RWPE1 (cell line): ENCODE data around the gene SMYD3.

Source experiments
- CTCF ChIA-PET: fragments of 350-600 bp; sonication (Branson Sonifier 250); formaldehyde crosslinking; extraction: SDS; loops from one replicate; lab custom pipeline; 2021; lab: Yijun Ruan, JAX
- POLR2A ChIA-PET: fragments of 400-600 bp; formaldehyde crosslinking; extraction: SDS; loops from one replicate; lab custom pipeline; 2020; ENCODE audit warnings: antibody characterized with exemption; ENCODE audit not compliant: low non-redundant PET; lab: Yijun Ruan, JAX
- DNase-seq: peaks from one replicate; pipeline ENCODE4 v3.0.0; 2012; ENCODE audit warnings: low spot score
- H3K27ac ChIP-seq: fragments of 450-650 bp; 2 replicates; pipeline ENCODE4 v1.5.1; 2017
- CTCF ChIP-seq: fragments of 450-650 bp; conservative IDR thresholded peaks from 2 replicates; pipeline ENCODE4 v1.5.1; 2017; ENCODE audit warnings: low read depth, mild to moderate bottlenecking

The SMYD3 gene

GRCh38 chr1:246189126-246189525 lies 318.0 kb downstream of the SMYD3 start:
- ChIA-PET CTCF (interaction anchor here (0.6 kb wide), 1 partner anchor 68 kb away, joined by 3 read pairs; no protein-coding TSS in a partner anchor), POLR2A (no interaction called here)
- no peak overlapping the region for H3K27ac ChIP-seq
- TF ChIP-seq CTCF, result no peak
- no peak for DNase-seq

- no peak overlapping the region for H3K27ac ChIP-seq
- ChIA-PET POLR2A (no interaction called here), CTCF (no interaction called here)
- no peak for TF ChIP-seq CTCF
- no peak for DNase-seq
These were observed 319.2 kb downstream of the SMYD3 start for GRCh38 chr1:246187834-246188372.

GRCh38 chr1:246184503-246184902 lies 322.6 kb downstream of the SMYD3 start:
- POLR2A ChIA-PET, result no interaction called here
- CTCF ChIA-PET, result no interaction called here
- no peak overlapping the region for H3K27ac ChIP-seq
- no peak for TF ChIP-seq CTCF
- DNase-seq, result no peak

GRCh38 chr1:246182149-246182851 lies 324.8 kb downstream of the SMYD3 start:
- no peak for TF ChIP-seq CTCF
- ChIA-PET POLR2A (no interaction called here), CTCF (no interaction called here)
- no peak for DNase-seq
- no peak overlapping the region for H3K27ac ChIP-seq

- no peak for DNase-seq
- no peak for TF ChIP-seq CTCF
- CTCF ChIA-PET, result no interaction called here
- H3K27ac ChIP-seq, result no peak overlapping the region
- POLR2A ChIA-PET, result no interaction called here
These were observed 325.8 kb downstream of the SMYD3 start for GRCh38 chr1:246181241-246181640.

- ChIA-PET POLR2A (no interaction called here), CTCF (no interaction called here)
- no peak for TF ChIP-seq CTCF
- no peak overlapping the region for H3K27ac ChIP-seq
- DNase-seq, result no peak
These were observed 327.7 kb downstream of the SMYD3 start for GRCh38 chr1:246179401-246179800.
